Pancreas (tissue), 10 donors: Measurements from ENCODE around the gene GATB. TPM values are rescaled to one million over a fixed set of nuclear protein-coding genes. Genes with fewer than 3 reads are reported as not detected.

Experiments
- ATAC-seq, 4 donors: fragments of 200-7000 bp; cut with Tn5 transposase; one replicate each; pipeline versions ENCODE4 v1.8.0 to v1.9.1; 2020; ENCODE audit warnings: mild to moderate bottlenecking in 4 of 4, moderate library complexity in 4 of 4
- DNase-seq, 6 donors: peaks; one replicate each; pipeline ENCODE4 v3.0.0-alpha.2; 2020
- FAIRE-seq: peaks from 2 replicates; lab custom pipeline; 2012; peaks lifted over from hg19 to GRCh38; lab: Jason Lieb, UNC
- H3K27ac ChIP-seq, 4 donors: fragments of 200-600 bp; sonication (generic); 1 replicate in 3 of 4; 2 replicates in 1 of 4; pipeline versions ENCODE4 v1.5.0 to v1.8.0; 2020
- H3K27me3 ChIP-seq, 4 donors: fragments of 200-600 bp; one replicate each; pipeline ENCODE4 v1.8.0; 2021
- H3K36me3 ChIP-seq, 3 donors: fragments of 200-600 bp; sonication (generic) in 1 of 3; one replicate each; pipeline versions ENCODE4 v1.5.0 to v1.8.0; 2020 to 2021
- H3K4me1 ChIP-seq, 3 donors: fragments of 200-600 bp; one replicate each; pipeline ENCODE4 v1.8.0; 2021
- H3K4me3 ChIP-seq, 4 donors: fragments of 200-600 bp; sonication (generic) in 2 of 4; one replicate each; pipeline versions ENCODE4 v1.5.0 to v1.8.0; 2020 to 2021
- H3K9me3 ChIP-seq, 4 donors: fragments of 200-600 bp; one replicate each; pipeline ENCODE4 v1.8.0; 2021
- CTCF ChIP-seq, 4 donors: fragments of 200-600 bp; sonication (generic) in 3 of 4; IDR thresholded peaks; one replicate each; pipeline versions ENCODE4 v1.5.0 to v1.8.0; 2021; ENCODE audit warnings: antibody characterized with exemption in 4 of 4
- WGBS, 2 donors: extraction: QIAGEN DNeasy Blood & Tissue Kit; methylation state at CpG; one replicate each; pipeline ENCODE4 v1.1.7; 2013; 5-methylcytosine and 5-hydroxymethylcytosine counted together
- intact Hi-C, 3 donors: fragments of 100-400 bp; cut with DNase I; formaldehyde crosslinking; loops; one replicate each; pipeline versions ENCODE4 v1.11.1 to v1.14.2; 2022
- polyA plus RNA-seq, 2 donors: library from polyadenylated mRNA; stranded (reverse); fragments of 200-250 nt; gene quantifications; one replicate each; pipeline ENCODE4 v1.2.3, GENCODE V29; 2013
- total RNA-seq, 6 donors: library from RNA; stranded (reverse); fragmentation: NEBNext Ultra II Directional in 4 of 6; extraction: Animal tissue kit (Norgen Biotek cat#: 25700) in 4 of 6; gene quantifications; one replicate each; pipeline versions ENCODE4 v1.2.1 to v1.2.4, GENCODE V29; 2021 to 2023
- donor health status: healthy with polysubstance abuse.
- donor health status: DM: no; HTN: no; CAD: no; lungs with moderate emphysema.
- donor health status: DM: no; HTN: no; CAD: no.
- donor health status: control.
- donor health status: control.
- donor health status: Bipolar disorder and iron deficiency.
- donor health status: DM: yes; HTN: yes; CAD: no.
- donor health status: DM: no; HTN: no; CAD: no.
- donor health status: DM: no; HTN: no; CAD: no.
- donor health status: DM: yes; HTN: yes; CAD: no.

Gene GATB
- total and polyA plus RNA-seq, 8 donors: 1.8 to 10.0 (median 6.5) TPM

GRCh38 chr4:151781026-151781425 lies 20.2 kb upstream of the GATB start:
- H3K27ac ChIP-seq: no peak overlapping the region
- H3K4me3 ChIP-seq: no peak overlapping the region
- no peaks in the 10 kb centered on the region for H3K36me3 ChIP-seq
- H3K27me3 ChIP-seq: no peaks in the 10 kb centered on the region
- no peak for DNase-seq
- intact Hi-C loops: no loop called here
- no peak for TF ChIP-seq CTCF (IDR thresholded peaks at IDR 0.05)
- no peak for ATAC-seq
- WGBS, 2 donors: 53 to 71% methylated on average over 5 of the region's 5 CpGs
- no peaks in the 10 kb centered on the region for H3K9me3 ChIP-seq
- FAIRE-seq: no peak
- no peaks in the 10 kb centered on the region for H3K4me1 ChIP-seq

- Histone ChIP-seq H3K36me3 (no peaks in the 10 kb centered on the region), H3K27ac (no peak overlapping the region), H3K4me1 (no peaks in the 10 kb centered on the region), H3K9me3 (no peaks in the 10 kb centered on the region), H3K4me3 (no peak overlapping the region), H3K27me3 (peaks cover 0 to 3% (median 0%) of the 10 kb centered on the region in 4 donors)
- DNase-seq: no peak
- TF ChIP-seq CTCF (IDR thresholded peaks at IDR 0.05): no peak
- no peak for ATAC-seq
- intact Hi-C loops: no loop called here
- WGBS, 2 donors: 42 to 69% methylated on average over 1 of the region's 1 CpG
- FAIRE-seq: no peak
These were observed 16.7 kb upstream of the GATB start for GRCh38 chr4:151777471-151777870.

- H3K9me3 ChIP-seq: no peaks in the 10 kb centered on the region
- FAIRE-seq (no peak), DNase-seq (no peak), ATAC-seq (no peak)
- no peak overlapping the region for H3K4me3 ChIP-seq
- no peaks in the 10 kb centered on the region for H3K36me3 ChIP-seq
- H3K4me1 ChIP-seq: no peaks in the 10 kb centered on the region
- intact Hi-C loops: no loop called here
- H3K27ac ChIP-seq: no peak overlapping the region
- peaks cover 0 to 3% (median 0%) of the 10 kb centered on the region in 4 donors for H3K27me3 ChIP-seq
- no peak for TF ChIP-seq CTCF (IDR thresholded peaks at IDR 0.05)
These were observed 13.5 kb upstream of the GATB start for GRCh38 chr4:151774324-151774723.

GRCh38 chr4:151772274-151772673 lies 11.5 kb upstream of the GATB start:
- DNase-seq (no peak), FAIRE-seq (no peak), ATAC-seq (no peak)
- TF ChIP-seq CTCF (IDR thresholded peaks at IDR 0.05): no peak
- Histone ChIP-seq H3K4me1 (no peaks in the 10 kb centered on the region), H3K4me3 (no peak overlapping the region), H3K27me3 (peaks cover 0 to 3% (median 0%) of the 10 kb centered on the region in 4 donors), H3K27ac (no peak overlapping the region), H3K9me3 (no peaks in the 10 kb centered on the region), H3K36me3 (no peaks in the 10 kb centered on the region)
- intact Hi-C loops: no loop called here
- 51 to 83% methylated on average over 3 of the region's 3 CpGs for WGBS, 2 donors

- intact Hi-C loops: no loop called here
- ATAC-seq (no peak), DNase-seq (no peak), FAIRE-seq (no peak)
- Histone ChIP-seq H3K27me3 (peaks cover 0 to 3% (median 0%) of the 10 kb centered on the region in 4 donors), H3K27ac (no peak overlapping the region), H3K4me1 (no peaks in the 10 kb centered on the region), H3K36me3 (no peaks in the 10 kb centered on the region), H3K9me3 (no peaks in the 10 kb centered on the region), H3K4me3 (no peak overlapping the region)
- WGBS, 2 donors: 40 to 49% methylated on average over 5 of the region's 5 CpGs
- TF ChIP-seq CTCF (IDR thresholded peaks at IDR 0.05): no peak
These were observed 10.9 kb upstream of the GATB start for GRCh38 chr4:151771664-151772063.
